NCI-H2029 treated with DMSO at 0.1 percent for 48 hours (cell line): ENCODE results near the gene PXDN.
"Not testable (repeated sequence)": the region's sequence is repeated elsewhere in the genome, so short reads cannot be mapped to it uniquely, and the experiment has no call there.

Experiments used
- DNase-seq: peaks from one replicate; lab custom pipeline; 2025; lab: John Stamatoyannopoulos, UW

The PXDN gene

GRCh38 chr2:1633092-1633671, 111.1 kb downstream of the PXDN start:
- no peak for DNase-seq

- DNase-seq = no peak
Observed at GRCh38 chr2:1632510-1632909, 111.8 kb downstream of the PXDN start.

GRCh38 chr2:1632002-1632348, 112.3 kb downstream of the PXDN start:
- peak; percentile 11 for DNase-seq

- no peak for DNase-seq
Observed at GRCh38 chr2:1631292-1632001, 112.9 kb downstream of the PXDN start.

- DNase-seq = no peak
Observed at GRCh38 chr2:1628893-1629292, 115.4 kb downstream of the PXDN start.

GRCh38 chr2:1627628-1628381, 116.5 kb downstream of the PXDN start:
- no peak for DNase-seq

GRCh38 chr2:1626271-1626681, 118.0 kb downstream of the PXDN start:
- DNase-seq = no peak

- DNase-seq = no peak
Observed at GRCh38 chr2:1625281-1626001, 118.9 kb downstream of the PXDN start.

- no peak for DNase-seq
Observed at GRCh38 chr2:1623906-1624445, 120.3 kb downstream of the PXDN start.

GRCh38 chr2:1622521-1623200, 121.7 kb downstream of the PXDN start:
- no peak for DNase-seq

- DNase-seq = not testable (repeated sequence)
Observed at GRCh38 chr2:1621976-1622375, 122.3 kb downstream of the PXDN start.

- DNase-seq = no peak
Observed at GRCh38 chr2:1621501-1621900, 122.8 kb downstream of the PXDN start.

GRCh38 chr2:1621041-1621440, 123.3 kb downstream of the PXDN start:
- no peak for DNase-seq

GRCh38 chr2:1620081-1620480, 124.2 kb downstream of the PXDN start:
- DNase-seq = no peak

- no peak for DNase-seq
Observed at GRCh38 chr2:1619556-1619955, 124.8 kb downstream of the PXDN start.

GRCh38 chr2:1618974-1619373, 125.3 kb downstream of the PXDN start:
- no peak for DNase-seq

- DNase-seq = no peak
Observed at GRCh38 chr2:1618191-1618961, 125.9 kb downstream of the PXDN start.

GRCh38 chr2:1617425-1618021, 126.8 kb downstream of the PXDN start:
- DNase-seq = no peak

GRCh38 chr2:1614564-1614963, 129.8 kb downstream of the PXDN start:
- DNase-seq = no peak

GRCh38 chr2:1613731-1614354, 130.5 kb downstream of the PXDN start:
- DNase-seq = no peak
